ENCODE measurements around the gene TMEM239.

- TF ChIP-seq POLR2A (IDR thresholded peaks at IDR 0.05; ENCODE audit: low read length) (no peak), GATA1 (IDR thresholded peaks at IDR 0.05; ENCODE audit: low read depth, low read length) (no peak)
Observed at GRCh38 chr20:2799271-2799670, 16.9 kb upstream of the TMEM239 start.
